ENCODE measurements around the gene ZNF512.

- no peak for TF ChIP-seq CTCF (IDR thresholded peaks at IDR 0.05)
- TF ChIP-seq POLR2A (IDR thresholded peaks at IDR 0.05): no peak
- no peak for TF ChIP-seq POLR2AphosphoS5 (IDR thresholded peaks at IDR 0.05)
Observed at GRCh38 chr2:27571197-27571596, 11.6 kb upstream of the ZNF512 start.
